WTC11 (cell line): ENCODE results near the gene ADGRL3. TPM values are rescaled to one million over a fixed set of nuclear protein-coding genes. Genes with fewer than 3 reads are reported as not detected.

ENCODE experiments used
- ATAC-seq: fragments of 200-7000 bp; cut with Tn5 transposase; 2 replicates; pipeline ENCODE4 v1.10.0; 2021; ENCODE audit warnings: mild to moderate bottlenecking, moderate library complexity
- CTCF ChIA-PET: fragments of 300-600 bp; sonication (Branson Sonifier 250); formaldehyde crosslinking; loops from one replicate; lab custom pipeline; 2021; ENCODE audit warnings: antibody characterized with exemption; lab: Charles Lee
- POLR2A ChIA-PET: fragments of 350-600 bp; sonication (Branson Sonifier 250); formaldehyde crosslinking; loops from one replicate; lab custom pipeline; 2021; ENCODE audit warnings: antibody characterized with exemption; lab: Charles Lee
- DNase-seq: peaks from one replicate; pipeline ENCODE4 v3.0.0; 2021; ENCODE audit warnings: low spot score
- H3K27ac Mint-ChIP-seq: 2 replicates; pipeline ENCODE4 v1.8.0; 2021; ENCODE audit warnings: mixed read lengths
- H3K27me3 Mint-ChIP-seq: 2 replicates; pipeline ENCODE4 v1.8.0; 2021; ENCODE audit warnings: low read depth, mild to moderate bottlenecking, moderate library complexity, mixed read lengths
- H3K36me3 Mint-ChIP-seq: 2 replicates; pipeline ENCODE4 v1.8.0; 2021; ENCODE audit warnings: mixed read lengths
- H3K4me1 Mint-ChIP-seq: 2 replicates; pipeline ENCODE4 v1.8.0; 2022; ENCODE audit warnings: mixed read lengths
- H3K4me3 Mint-ChIP-seq: 2 replicates; pipeline ENCODE4 v1.8.0; 2021; ENCODE audit warnings: mild to moderate bottlenecking, moderate library complexity, mixed read lengths
- H3K9me3 Mint-ChIP-seq: 2 replicates; pipeline ENCODE4 v1.8.0; 2021; ENCODE audit warnings: mixed read lengths
- ESRRA ChIP-seq: sonication (generic); formaldehyde crosslinking; IDR thresholded peaks from 2 replicates; pipeline ENCODE4 v1.8.1; 2022; ENCODE audit warnings: mild to moderate bottlenecking, missing genetic modification reagents, borderline replicate concordance
- GABPB1 ChIP-seq: sonication (generic); formaldehyde crosslinking; IDR thresholded peaks from 2 replicates; pipeline ENCODE4 v1.8.1; 2023; ENCODE audit warnings: mild to moderate bottlenecking, missing genetic modification reagents
- GTF2I ChIP-seq: fragments of 250-450 bp; sonication (Bioruptor Pico); conservative IDR thresholded peaks from 2 replicates; pipeline ENCODE4 v1.4.0; 2021; ENCODE audit warnings: mild to moderate bottlenecking
- IRF2 ChIP-seq: sonication (generic); formaldehyde crosslinking; IDR thresholded peaks from 2 replicates; pipeline ENCODE4 v1.8.0; 2022; ENCODE audit warnings: low read depth, missing genetic modification reagents, borderline replicate concordance
- NR3C1 ChIP-seq: sonication (generic); formaldehyde crosslinking; conservative IDR thresholded peaks from 2 replicates; pipeline ENCODE4 v1.8.1; 2023; ENCODE audit warnings: low read depth, mild to moderate bottlenecking, missing genetic modification reagents
- RELA ChIP-seq: sonication (generic); formaldehyde crosslinking; IDR thresholded peaks from 2 replicates; pipeline ENCODE4 v1.8.1; 2022; ENCODE audit warnings: missing genetic modification reagents, mild to moderate bottlenecking, borderline replicate concordance
- SMAD4 ChIP-seq: sonication (generic); formaldehyde crosslinking; IDR thresholded peaks from 2 replicates; pipeline ENCODE4 v1.8.0; 2022; ENCODE audit warnings: mild to moderate bottlenecking, missing genetic modification reagents
- TEAD4 ChIP-seq: sonication (generic); formaldehyde crosslinking; IDR thresholded peaks from 2 replicates; pipeline ENCODE4 v1.8.0; 2022; ENCODE audit warnings: mild to moderate bottlenecking, missing genetic modification reagents
- TP53 ChIP-seq: sonication (generic); formaldehyde crosslinking; IDR thresholded peaks from 2 replicates; pipeline ENCODE4 v1.8.1; 2023; ENCODE audit warnings: mild to moderate bottlenecking, missing genetic modification reagents
- USF1 ChIP-seq: sonication (generic); formaldehyde crosslinking; IDR thresholded peaks from 2 replicates; pipeline ENCODE4 v1.8.0; 2022; ENCODE audit warnings: mild to moderate bottlenecking, missing genetic modification reagents
- ZNF121 ChIP-seq: sonication (generic); formaldehyde crosslinking; IDR thresholded peaks from 2 replicates; pipeline ENCODE4 v1.8.0; 2023; ENCODE audit warnings: missing genetic modification reagents
- ZNF425 ChIP-seq: fragments of 250-450 bp; sonication (Bioruptor Pico); conservative IDR thresholded peaks from 2 replicates; pipeline ENCODE4 v1.9.0; 2021; ENCODE audit warnings: mild to moderate bottlenecking
- total RNA-seq: library from RNA; stranded (reverse); gene quantifications from 3 replicates; pipeline ENCODE4 v1.2.3, GENCODE V29; 2021
- TF ChIP-seq, protein P1 (sequence below): sonication (generic); formaldehyde crosslinking; IDR thresholded peaks from 2 replicates; pipeline ENCODE4 v1.8.1; 2022; ENCODE audit warnings: mild to moderate bottlenecking, missing genetic modification reagents, moderate library complexity, borderline replicate concordance
- TF ChIP-seq, protein P2 (sequence below): fragments of 250-450 bp; sonication (Bioruptor Pico); IDR thresholded peaks from 2 replicates; pipeline ENCODE4 v2.1.2; 2022; ENCODE audit warnings: mild to moderate bottlenecking, moderate library complexity
- TF ChIP-seq, protein P3 (sequence below): fragments of 250-450 bp; sonication (Bioruptor Pico); IDR thresholded peaks from 2 replicates; pipeline ENCODE4 v1.8.0; 2021; ENCODE audit warnings: mild to moderate bottlenecking
- TF ChIP-seq, protein P4 (sequence below): fragments of 250-450 bp; sonication (Bioruptor Pico); IDR thresholded peaks from 2 replicates; pipeline ENCODE4 v1.9.0; 2021; ENCODE audit warnings: moderate library complexity, mild to moderate bottlenecking, inconsistent platforms, borderline replicate concordance

ADGRL3 gene
- total RNA-seq, 1 experiment from 2014 or later, result 8.7 TPM

GRCh38 chr4:62118558-62118957 lies 918.4 kb downstream of the ADGRL3 start (continued):
- TF ChIP-seq RELA (CRISPR knock-in tag) (no peak), SMAD4 (no peak), USF1 (CRISPR knock-in tag) (no peak)
- TF ChIP-seq, protein P1, sequence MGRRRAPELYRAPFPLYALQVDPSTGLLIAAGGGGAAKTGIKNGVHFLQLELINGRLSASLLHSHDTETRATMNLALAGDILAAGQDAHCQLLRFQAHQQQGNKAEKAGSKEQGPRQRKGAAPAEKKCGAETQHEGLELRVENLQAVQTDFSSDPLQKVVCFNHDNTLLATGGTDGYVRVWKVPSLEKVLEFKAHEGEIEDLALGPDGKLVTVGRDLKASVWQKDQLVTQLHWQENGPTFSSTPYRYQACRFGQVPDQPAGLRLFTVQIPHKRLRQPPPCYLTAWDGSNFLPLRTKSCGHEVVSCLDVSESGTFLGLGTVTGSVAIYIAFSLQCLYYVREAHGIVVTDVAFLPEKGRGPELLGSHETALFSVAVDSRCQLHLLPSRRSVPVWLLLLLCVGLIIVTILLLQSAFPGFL (CRISPR knock-in tag), result no peak

GRCh38 chr4:62119195-62119594 lies 919.1 kb downstream of the ADGRL3 start:
- H3K27ac Mint-ChIP-seq, result no peak overlapping the region
- TF ChIP-seq ZNF121 (CRISPR knock-in tag) (no peak), IRF2 (no peak)
- TF ChIP-seq, protein P2, sequence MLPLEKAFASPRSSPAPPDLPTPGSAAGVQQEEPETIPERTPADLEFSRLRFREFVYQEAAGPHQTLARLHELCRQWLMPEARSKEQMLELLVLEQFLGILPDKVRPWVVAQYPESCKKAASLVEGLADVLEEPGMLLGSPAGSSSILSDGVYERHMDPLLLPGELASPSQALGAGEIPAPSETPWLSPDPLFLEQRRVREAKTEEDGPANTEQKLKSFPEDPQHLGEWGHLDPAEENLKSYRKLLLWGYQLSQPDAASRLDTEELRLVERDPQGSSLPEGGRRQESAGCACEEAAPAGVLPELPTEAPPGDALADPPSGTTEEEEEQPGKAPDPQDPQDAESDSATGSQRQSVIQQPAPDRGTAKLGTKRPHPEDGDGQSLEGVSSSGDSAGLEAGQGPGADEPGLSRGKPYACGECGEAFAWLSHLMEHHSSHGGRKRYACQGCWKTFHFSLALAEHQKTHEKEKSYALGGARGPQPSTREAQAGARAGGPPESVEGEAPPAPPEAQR (CRISPR knock-in tag), result no peak
- ATAC-seq (no peak), DNase-seq (no peak)
- H3K4me1 Mint-ChIP-seq, result no peaks in the 10 kb centered on the region
- CTCF ChIA-PET, result no interaction called here
- H3K36me3 Mint-ChIP-seq, result no peaks in the 10 kb centered on the region
- POLR2A ChIA-PET, result interaction anchor here (0.7 kb wide), 1 partner anchor 33 kb away, joined by 3 read pairs; no protein-coding TSS in a partner anchor
- H3K27me3 Mint-ChIP-seq, result no peaks in the 10 kb centered on the region
- H3K9me3 Mint-ChIP-seq, result peaks cover 2% of the 10 kb centered on the region; the same call in 1 of the 2 replicates
- H3K4me3 Mint-ChIP-seq, result no peak overlapping the region

DNA sequence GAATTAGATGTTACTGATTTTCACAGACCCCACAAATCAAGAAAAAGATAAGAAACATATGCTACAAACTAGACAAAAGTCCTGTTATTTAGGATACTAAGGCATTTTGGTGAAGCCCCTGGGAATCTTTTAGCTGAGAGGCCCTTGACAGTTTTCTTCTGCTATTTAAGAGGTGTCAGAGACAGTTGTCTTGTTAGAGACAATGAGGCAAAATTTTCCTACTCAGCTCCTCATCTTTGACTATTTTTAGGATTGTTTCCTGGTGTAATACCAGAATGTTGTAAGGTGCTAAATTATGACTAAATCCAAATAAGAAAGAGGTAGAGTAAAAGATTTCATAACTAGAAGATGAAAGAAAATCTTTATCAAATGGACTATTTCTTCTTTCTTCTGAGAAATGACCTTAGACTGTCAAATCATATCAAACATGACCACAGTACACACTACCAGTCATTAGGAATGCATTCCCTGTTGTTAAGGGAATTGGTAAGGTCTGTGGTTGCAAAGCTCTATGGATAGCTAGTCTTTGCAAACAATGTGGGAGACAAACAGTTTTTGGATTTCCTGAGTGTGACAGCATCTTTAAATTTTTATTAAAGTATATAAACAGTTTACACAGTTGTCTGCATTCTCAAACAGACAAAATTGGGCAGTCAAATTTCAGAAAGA lies 926.1 kb downstream of the ADGRL3 start:
- DNase-seq, result no peak
- CTCF ChIA-PET, result no interaction called here
- 0 out of 2 replicates have a peak, but pooled peaks cover 6% of the 10 kb centered on the region for H3K4me1 Mint-ChIP-seq
- H3K9me3 Mint-ChIP-seq, result peaks cover 19% of the 10 kb centered on the region
- H3K36me3 Mint-ChIP-seq, result 0 out of 2 replicates have a peak, but pooled peaks cover 2% of the 10 kb centered on the region
- POLR2A ChIA-PET, result no interaction called here
- ATAC-seq, result no peak
- TF ChIP-seq TP53 (CRISPR knock-in tag), result no peak
- no peak for TF ChIP-seq GABPB1 (CRISPR knock-in tag)
- TF ChIP-seq GTF2I (CRISPR knock-in tag), result no peak
- no peak for TF ChIP-seq TEAD4 (CRISPR knock-in tag)
- TF ChIP-seq ESRRA (CRISPR knock-in tag), result no peak
- TF ChIP-seq, protein P3, sequence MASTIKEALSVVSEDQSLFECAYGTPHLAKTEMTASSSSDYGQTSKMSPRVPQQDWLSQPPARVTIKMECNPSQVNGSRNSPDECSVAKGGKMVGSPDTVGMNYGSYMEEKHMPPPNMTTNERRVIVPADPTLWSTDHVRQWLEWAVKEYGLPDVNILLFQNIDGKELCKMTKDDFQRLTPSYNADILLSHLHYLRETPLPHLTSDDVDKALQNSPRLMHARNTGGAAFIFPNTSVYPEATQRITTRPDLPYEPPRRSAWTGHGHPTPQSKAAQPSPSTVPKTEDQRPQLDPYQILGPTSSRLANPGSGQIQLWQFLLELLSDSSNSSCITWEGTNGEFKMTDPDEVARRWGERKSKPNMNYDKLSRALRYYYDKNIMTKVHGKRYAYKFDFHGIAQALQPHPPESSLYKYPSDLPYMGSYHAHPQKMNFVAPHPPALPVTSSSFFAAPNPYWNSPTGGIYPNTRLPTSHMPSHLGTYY (CRISPR knock-in tag), result no peak
- TF ChIP-seq ZNF425 (CRISPR knock-in tag), result no peak
- TF ChIP-seq NR3C1, result no peak
- TF ChIP-seq, protein P4, sequence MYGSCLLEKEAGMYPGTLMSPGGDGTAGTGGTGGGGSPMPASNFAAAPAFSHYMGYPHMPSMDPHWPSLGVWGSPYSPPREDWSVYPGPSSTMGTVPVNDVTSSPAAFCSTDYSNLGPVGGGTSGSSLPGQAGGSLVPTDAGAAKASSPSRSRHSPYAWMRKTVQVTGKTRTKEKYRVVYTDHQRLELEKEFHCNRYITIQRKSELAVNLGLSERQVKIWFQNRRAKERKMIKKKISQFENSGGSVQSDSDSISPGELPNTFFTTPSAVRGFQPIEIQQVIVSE (CRISPR knock-in tag), result no peak
- TF ChIP-seq, all 79 proteins: peak for 0
- H3K4me3 Mint-ChIP-seq, result no peak overlapping the region
- no peak overlapping the region for H3K27ac Mint-ChIP-seq
- H3K27me3 Mint-ChIP-seq, result no peaks in the 10 kb centered on the region
